Muscle layer of duodenum (tissue), 2 donors: ENCODE data around the gene DIP2A.

ENCODE experiments used
- H3K27ac ChIP-seq: one replicate; pipeline ENCODE4 v1.7.0; 2013; ENCODE audit warnings: mild to moderate bottlenecking, low read length
- H3K27me3 ChIP-seq: one replicate; pipeline ENCODE4 v1.7.0; 2013; ENCODE audit warnings: low read depth, mild to moderate bottlenecking, control low read depth, low read length
- H3K36me3 ChIP-seq, 2 donors: one replicate each; pipeline ENCODE4 v1.7.0; 2013; ENCODE audit warnings: low read length in 2 of 2, control low read depth in 1 of 2, mild to moderate bottlenecking in 1 of 2; ENCODE audit not compliant: insufficient read depth in 2 of 2, control insufficient read depth in 1 of 2
- H3K4me1 ChIP-seq, 2 donors: one replicate each; pipeline ENCODE4 v1.7.0; 2013; ENCODE audit warnings: low read length in 2 of 2, mild to moderate bottlenecking in 2 of 2, control low read depth in 1 of 2, moderate library complexity in 1 of 2; ENCODE audit not compliant: insufficient read depth in 2 of 2, control insufficient read depth in 1 of 2
- H3K4me3 ChIP-seq, 2 donors: one replicate each; pipeline ENCODE4 v1.7.0; 2013; ENCODE audit warnings: low read length in 2 of 2, low read depth in 1 of 2, mild to moderate bottlenecking in 1 of 2
- H3K9me3 ChIP-seq, 2 donors: one replicate each; pipeline ENCODE4 v1.7.0; 2013; ENCODE audit warnings: low read length in 2 of 2, control low read depth in 1 of 2, mild to moderate bottlenecking in 1 of 2; ENCODE audit not compliant: control insufficient read depth in 1 of 2
- donor health status: healthy.

The DIP2A gene

DNA sequence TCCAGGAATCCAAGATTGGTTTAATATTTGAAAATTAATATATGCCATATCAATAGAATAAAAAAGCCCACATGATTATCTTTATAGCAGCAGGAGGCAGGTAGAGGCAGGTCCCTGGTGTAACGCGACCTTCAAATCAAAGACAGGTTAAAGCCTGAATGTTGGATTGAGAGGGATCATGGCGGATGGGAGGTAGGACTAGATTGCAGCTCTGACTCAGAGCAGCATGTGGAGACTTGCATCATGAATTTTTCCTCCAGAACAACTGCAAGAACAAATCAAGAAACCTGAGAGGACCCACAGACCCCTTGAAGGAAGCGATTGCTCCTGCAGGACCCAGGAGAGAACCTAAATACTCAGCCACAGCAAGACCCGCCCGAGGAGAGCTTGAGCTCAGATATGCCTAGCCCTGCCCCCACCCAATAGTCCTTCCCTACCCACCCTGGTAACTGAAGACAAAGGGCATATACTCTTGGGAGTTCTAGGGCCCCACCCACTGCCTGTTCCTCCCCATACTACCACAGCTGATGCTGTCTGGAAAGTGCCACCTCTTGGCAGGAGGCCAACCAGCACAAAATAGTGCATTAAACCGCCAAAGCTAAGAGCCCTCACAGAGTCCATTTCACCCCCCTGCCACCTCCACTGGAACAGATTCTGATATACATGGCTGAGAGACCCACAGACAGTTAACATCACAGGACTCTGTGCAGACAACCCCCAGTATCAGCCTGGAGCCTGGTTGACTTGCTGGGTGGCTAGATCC is 126.7 kb downstream of the DIP2A start:
- H3K9me3 ChIP-seq = peaks cover 0 to 9% of the 10 kb centered on the region in 2 donors
- H3K36me3 ChIP-seq = peaks cover 0 to 15% of the 10 kb centered on the region in 2 donors
- no peak overlapping the region for H3K4me3 ChIP-seq
- H3K4me1 ChIP-seq = no peaks in the 10 kb centered on the region
- H3K27ac ChIP-seq = no peak overlapping the region
- no peaks in the 10 kb centered on the region for H3K27me3 ChIP-seq

DNA sequence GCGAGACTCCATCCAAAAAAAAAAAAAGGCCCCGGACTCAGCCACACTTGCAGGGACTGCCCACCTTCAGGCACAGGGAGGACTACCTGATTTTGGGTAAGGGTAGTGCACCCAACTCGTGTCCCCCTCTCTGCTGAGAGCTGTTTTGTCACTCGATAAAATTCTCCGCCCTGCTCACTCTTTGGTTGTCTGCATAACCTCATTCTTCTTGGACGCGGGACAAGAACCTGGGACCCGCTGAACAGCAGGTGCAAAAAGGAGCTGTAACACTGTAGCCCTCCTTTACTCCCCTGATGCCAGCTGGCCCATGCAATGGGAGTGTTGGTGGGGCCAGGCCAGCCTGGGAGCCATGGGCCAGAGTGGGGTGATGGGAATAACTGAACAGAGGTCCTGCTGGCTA is 135.6 kb downstream of the DIP2A start:
- H3K9me3 ChIP-seq = peaks cover 0 to 7% of the 10 kb centered on the region in 2 donors
- no peaks in the 10 kb centered on the region for H3K27me3 ChIP-seq
- H3K4me3 ChIP-seq = no peak overlapping the region
- peaks cover 0 to 2% of the 10 kb centered on the region in 2 donors for H3K4me1 ChIP-seq
- H3K27ac ChIP-seq = no peak overlapping the region
- no peaks in the 10 kb centered on the region for H3K36me3 ChIP-seq

DNA sequence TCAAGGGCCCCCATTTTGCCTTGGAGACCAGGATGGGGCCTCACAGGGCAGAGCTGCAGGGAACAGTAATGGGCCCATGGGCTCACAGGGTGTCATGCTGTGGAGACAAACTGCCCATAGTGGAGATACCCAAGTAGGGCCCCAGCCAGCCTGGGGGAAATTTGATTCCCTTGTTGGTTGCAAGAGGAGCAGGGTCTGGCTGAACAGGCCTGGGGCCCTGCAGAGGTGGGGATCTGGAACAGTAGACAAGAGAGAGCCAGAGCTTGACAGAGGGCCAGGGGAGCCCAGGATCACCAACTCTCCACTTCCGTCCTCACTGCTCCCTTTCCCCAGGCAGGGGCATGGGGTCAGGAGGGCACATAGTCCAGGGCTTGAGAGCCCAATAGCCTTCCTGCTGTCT is 137.5 kb downstream of the DIP2A start:
- peaks cover 0 to 8% of the 10 kb centered on the region in 2 donors for H3K4me1 ChIP-seq
- H3K27me3 ChIP-seq = no peaks in the 10 kb centered on the region
- no peak overlapping the region for H3K4me3 ChIP-seq
- H3K9me3 ChIP-seq = peaks cover 0 to 4% of the 10 kb centered on the region in 2 donors
- no peaks in the 10 kb centered on the region for H3K36me3 ChIP-seq
- H3K27ac ChIP-seq = no peak overlapping the region

DNA sequence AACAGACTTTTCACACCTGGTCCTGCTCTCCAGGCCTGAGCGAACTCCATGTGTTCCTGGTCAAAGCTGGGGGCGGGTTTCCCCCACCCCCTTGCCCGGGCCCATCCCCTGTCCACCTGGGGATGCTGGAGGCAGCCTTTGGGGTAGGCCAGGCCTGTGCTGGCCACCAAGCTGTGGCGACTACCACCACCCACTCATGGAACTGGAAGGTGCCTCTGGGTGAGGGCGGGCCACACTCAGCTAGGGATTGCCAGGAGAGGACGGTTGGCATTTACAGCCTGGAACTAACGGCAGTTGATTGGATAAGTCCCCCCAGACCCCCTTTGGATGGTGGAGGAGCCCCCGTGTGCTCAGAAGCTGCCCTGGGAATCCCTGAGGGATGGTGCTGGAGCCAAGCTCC is 138.3 kb downstream of the DIP2A start:
- no peak overlapping the region for H3K27ac ChIP-seq
- H3K9me3 ChIP-seq = peaks cover 0 to 4% of the 10 kb centered on the region in 2 donors
- no peaks in the 10 kb centered on the region for H3K36me3 ChIP-seq
- no peaks in the 10 kb centered on the region for H3K27me3 ChIP-seq
- H3K4me3 ChIP-seq = no peak overlapping the region
- H3K4me1 ChIP-seq = peaks cover 0 to 8% of the 10 kb centered on the region in 2 donors

DNA sequence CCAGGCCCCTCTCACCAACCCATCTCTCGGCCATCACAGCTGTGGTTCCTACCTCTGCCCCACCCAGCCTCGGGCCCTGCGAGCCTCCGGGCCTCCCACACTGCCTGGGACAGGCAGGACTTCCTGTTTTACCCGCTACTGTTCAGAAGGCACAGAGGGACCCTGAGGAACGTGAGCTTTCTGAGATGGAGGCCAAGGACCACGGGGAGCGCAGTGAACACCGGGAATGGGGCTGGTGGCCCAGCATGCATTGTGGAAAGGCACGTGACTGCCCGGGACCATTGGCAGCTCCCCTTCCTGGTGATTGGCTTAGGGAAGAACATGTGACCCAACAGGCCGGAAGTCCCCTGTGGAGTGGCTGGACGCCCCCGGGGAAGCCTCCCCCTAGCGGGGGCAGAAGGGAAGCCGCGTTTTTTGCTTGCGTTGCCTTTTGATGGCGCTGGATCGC is 139.2 kb downstream of the DIP2A start:
- H3K9me3 ChIP-seq = peaks cover 0 to 4% of the 10 kb centered on the region in 2 donors
- no peak overlapping the region for H3K27ac ChIP-seq
- peaks cover 0 to 8% of the 10 kb centered on the region in 2 donors for H3K4me1 ChIP-seq
- H3K4me3 ChIP-seq = no peak overlapping the region
- H3K27me3 ChIP-seq = no peaks in the 10 kb centered on the region
- H3K36me3 ChIP-seq = no peaks in the 10 kb centered on the region

DNA sequence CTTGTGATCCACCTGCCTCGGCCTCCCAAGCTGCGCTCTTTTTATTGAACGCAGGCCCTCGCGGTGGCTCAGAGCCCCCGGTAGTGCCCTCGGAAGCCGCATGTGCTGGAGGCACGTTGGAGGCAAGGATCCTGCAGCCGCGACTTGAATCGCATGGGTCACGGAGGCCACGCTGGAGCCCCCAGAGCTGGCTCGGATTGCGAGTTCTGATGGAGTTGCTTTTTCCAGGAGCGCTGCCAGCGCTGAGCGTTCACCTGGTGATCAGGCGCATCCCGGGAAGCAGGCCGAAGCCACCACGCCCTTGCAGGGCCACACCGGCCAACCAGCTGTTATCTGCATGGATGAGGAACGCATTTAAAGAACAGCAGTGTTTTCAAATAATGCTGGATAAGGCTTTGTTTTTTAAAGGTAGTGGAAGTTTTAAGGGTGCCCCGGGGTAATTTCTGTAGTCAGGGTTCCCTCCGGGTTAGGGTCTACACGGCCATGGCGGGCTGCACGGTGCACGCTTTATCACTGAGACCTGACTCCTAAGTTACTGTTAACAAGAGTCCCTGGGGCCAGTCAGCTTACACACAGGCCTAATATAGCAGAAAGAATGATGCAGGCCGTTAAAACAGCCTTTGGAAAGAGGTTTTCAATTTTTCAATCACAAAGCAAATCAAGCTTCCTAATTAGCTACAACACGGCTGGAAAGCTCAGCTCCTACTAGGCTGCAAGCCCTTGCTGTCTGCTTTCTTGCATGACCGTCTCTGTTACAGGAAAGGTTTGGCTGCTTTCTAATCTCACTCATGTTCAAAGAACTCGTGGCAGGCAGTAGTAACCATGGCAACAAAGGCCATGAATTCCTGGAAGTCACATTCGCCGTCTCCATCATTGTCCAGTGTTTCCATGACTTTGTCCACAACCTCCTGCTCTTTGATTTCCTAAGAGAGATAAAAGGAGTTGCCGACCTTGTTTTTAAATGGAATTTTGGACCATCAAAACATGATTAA is 140.2 kb downstream of the DIP2A start:
- Histone ChIP-seq H3K36me3 (no peaks in the 10 kb centered on the region), H3K4me3 (no peak overlapping the region), H3K27ac (no peak overlapping the region), H3K27me3 (no peaks in the 10 kb centered on the region), H3K9me3 (peaks cover 0 to 4% of the 10 kb centered on the region in 2 donors), H3K4me1 (peaks cover 0 to 8% of the 10 kb centered on the region in 2 donors)

DNA sequence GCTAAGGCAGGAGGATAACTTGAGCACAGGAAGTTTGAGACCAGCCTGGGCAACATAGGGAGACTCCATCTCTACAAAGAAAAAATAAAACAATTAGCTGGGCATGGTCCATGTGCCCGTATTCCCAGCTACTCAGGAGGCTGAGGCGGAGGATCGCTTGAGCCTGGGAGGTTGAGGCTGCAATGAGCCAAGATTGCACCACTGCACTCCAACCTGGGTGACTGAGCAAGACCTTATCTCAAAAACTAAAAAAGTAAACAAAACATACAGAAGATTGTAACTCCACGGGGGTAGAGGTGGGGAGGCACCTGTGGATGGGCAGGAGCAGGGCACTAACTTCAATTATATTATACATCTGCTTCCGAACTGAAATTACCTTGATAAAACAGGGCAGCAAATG is 141.6 kb downstream of the DIP2A start:
- Histone ChIP-seq H3K27me3 (no peaks in the 10 kb centered on the region), H3K36me3 (no peaks in the 10 kb centered on the region), H3K27ac (no peak overlapping the region), H3K4me3 (no peak overlapping the region), H3K9me3 (no peaks in the 10 kb centered on the region), H3K4me1 (peaks cover 0 to 8% of the 10 kb centered on the region in 2 donors)

DNA sequence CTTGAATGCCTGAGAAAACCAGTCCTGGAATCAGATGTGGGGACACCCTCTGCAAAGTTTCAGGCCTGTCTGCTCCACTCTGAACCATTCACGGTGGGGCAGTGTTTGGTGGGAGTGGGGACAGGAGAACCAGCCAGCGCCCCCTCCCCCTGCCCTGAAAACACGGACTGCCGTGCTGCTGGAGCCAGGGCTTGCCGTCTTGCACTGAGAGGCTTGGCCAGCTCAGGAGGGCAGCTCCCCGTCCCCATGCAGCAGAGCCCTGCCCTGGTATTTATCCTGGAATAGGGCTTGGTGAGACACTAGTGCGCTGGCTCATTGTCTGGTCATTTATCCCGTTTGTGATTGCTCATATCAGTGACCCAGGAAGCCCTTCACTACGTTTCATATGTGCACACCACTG is 142.3 kb downstream of the DIP2A start:
- peaks cover 0 to 8% of the 10 kb centered on the region in 2 donors for H3K4me1 ChIP-seq
- H3K27ac ChIP-seq = no peak overlapping the region
- no peak overlapping the region for H3K4me3 ChIP-seq
- no peaks in the 10 kb centered on the region for H3K27me3 ChIP-seq
- no peaks in the 10 kb centered on the region for H3K9me3 ChIP-seq
- H3K36me3 ChIP-seq = no peaks in the 10 kb centered on the region

DNA sequence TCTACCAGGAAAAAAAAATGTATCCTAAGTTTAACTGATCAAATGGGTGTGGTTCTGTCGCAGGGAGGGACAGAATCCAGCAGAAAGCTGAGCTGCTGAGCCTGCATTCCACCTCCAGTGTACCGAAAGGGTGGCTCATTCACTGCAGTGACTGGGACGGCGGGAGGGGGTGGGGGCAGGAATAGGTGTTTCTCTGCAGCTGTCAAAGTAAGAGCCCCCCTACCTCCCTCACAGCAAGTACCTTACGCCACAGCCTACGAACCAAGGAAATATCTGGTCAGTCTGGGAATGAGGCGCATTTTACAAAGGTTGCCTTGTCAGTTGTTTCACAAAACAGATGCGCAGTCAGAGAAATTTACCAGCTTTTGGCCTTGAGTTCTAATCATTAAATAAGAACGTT is 144.5 kb downstream of the DIP2A start:
- Histone ChIP-seq H3K27ac (no peak overlapping the region), H3K9me3 (no peaks in the 10 kb centered on the region), H3K4me1 (peaks cover 0 to 8% of the 10 kb centered on the region in 2 donors), H3K4me3 (peak overlapping the region in 1 of 2 donors; percentile 36), H3K27me3 (no peaks in the 10 kb centered on the region), H3K36me3 (no peaks in the 10 kb centered on the region)

DNA sequence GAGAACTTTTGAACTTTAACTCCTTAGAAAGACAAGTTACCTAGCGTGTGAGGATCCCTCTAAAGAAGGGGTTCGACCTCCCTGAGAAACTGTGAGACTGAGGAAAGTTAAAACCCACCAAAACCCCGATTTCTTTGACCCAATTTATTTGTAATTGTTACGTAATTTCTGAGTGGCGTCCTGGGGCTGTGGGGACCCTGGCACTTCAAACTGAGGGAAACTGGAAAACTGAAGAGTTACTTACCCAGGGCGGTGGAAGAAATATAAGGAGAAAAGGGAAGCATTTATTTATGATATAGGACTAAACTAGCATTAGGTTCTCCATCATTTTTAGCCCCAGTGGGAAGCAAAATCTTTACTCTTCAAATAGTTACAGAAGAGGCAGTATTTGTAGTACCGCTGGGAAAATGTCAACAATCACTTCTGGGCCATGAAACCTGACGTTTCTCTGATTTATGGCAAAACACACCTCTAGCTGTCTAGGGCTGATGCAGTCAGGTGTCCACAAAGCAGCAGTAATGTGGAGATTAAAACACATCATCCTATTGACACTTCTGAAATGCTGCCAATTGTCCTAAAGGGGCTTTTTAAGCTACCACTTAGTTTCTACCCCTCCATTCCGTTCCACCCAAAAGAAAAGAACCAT is 145.8 kb downstream of the DIP2A start:
- H3K27ac ChIP-seq = no peak overlapping the region
- H3K4me1 ChIP-seq = peaks cover 0 to 4% of the 10 kb centered on the region in 2 donors
- peak overlapping the region in 1 of 2 donors; percentile 34 for H3K4me3 ChIP-seq
- no peaks in the 10 kb centered on the region for H3K27me3 ChIP-seq
- H3K36me3 ChIP-seq = no peaks in the 10 kb centered on the region
- H3K9me3 ChIP-seq = no peaks in the 10 kb centered on the region
